ENCODE results near the gene SH3BP5.

GRCh38 chr3:15339786-15340215 lies 7.4 kb upstream of the SH3BP5 start:
- TF ChIP-seq TAF1 (IDR thresholded peaks at IDR 0.05; ENCODE audit: low read depth, low read length) (no peak), POLR2A (IDR thresholded peaks at IDR 0.05; ENCODE audit: low read depth, low read length) (no peak), POLR2AphosphoS5 (IDR thresholded peaks at IDR 0.05; ENCODE audit: low read depth, low read length) (no peak), SPI1 (IDR thresholded peaks at IDR 0.05; ENCODE audit: low read depth, low read length) (no peak)
